Measurements from ENCODE around the gene IPMK.

DNA sequence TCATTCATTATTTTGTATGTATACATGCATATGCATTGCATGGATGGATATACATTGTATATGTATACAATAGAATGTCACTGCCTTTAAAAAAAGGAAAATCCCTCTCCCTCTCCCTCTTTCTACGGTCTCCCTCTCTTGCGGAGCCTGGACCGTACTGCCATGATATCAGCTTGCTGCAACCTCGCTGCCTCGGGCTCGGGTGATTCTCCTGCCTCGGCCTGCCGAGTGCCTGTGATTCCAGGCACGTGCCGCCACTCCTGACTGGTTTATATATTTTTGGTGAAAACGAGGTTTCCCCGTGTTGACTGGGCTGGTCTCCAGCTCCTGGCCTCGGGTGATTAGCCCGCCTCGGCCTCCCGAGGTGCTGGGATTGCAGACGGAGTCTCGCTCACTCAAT lies 24.4 kb downstream of the IPMK start:
- TF ChIP-seq, protein P1, sequence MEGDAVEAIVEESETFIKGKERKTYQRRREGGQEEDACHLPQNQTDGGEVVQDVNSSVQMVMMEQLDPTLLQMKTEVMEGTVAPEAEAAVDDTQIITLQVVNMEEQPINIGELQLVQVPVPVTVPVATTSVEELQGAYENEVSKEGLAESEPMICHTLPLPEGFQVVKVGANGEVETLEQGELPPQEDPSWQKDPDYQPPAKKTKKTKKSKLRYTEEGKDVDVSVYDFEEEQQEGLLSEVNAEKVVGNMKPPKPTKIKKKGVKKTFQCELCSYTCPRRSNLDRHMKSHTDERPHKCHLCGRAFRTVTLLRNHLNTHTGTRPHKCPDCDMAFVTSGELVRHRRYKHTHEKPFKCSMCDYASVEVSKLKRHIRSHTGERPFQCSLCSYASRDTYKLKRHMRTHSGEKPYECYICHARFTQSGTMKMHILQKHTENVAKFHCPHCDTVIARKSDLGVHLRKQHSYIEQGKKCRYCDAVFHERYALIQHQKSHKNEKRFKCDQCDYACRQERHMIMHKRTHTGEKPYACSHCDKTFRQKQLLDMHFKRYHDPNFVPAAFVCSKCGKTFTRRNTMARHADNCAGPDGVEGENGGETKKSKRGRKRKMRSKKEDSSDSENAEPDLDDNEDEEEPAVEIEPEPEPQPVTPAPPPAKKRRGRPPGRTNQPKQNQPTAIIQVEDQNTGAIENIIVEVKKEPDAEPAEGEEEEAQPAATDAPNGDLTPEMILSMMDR (conservative IDR thresholded peaks at IDR 0.05; ENCODE audit: low read length): no peak
- no peak for TF ChIP-seq EZH2phosphoT487 (IDR thresholded peaks at IDR 0.05; ENCODE audit: borderline replicate concordance, low read depth, low read length)
